Activated T-cell treated with anti-CD3 and anti-CD28 coated beads for 48 hours (primary cell): ENCODE results near the gene C6orf118.

Experiments used
- DNase-seq: peaks from one replicate; pipeline ENCODE4 v3.0.0-alpha.2; 2020; ENCODE audit warnings: low read depth

Gene C6orf118

DNA sequence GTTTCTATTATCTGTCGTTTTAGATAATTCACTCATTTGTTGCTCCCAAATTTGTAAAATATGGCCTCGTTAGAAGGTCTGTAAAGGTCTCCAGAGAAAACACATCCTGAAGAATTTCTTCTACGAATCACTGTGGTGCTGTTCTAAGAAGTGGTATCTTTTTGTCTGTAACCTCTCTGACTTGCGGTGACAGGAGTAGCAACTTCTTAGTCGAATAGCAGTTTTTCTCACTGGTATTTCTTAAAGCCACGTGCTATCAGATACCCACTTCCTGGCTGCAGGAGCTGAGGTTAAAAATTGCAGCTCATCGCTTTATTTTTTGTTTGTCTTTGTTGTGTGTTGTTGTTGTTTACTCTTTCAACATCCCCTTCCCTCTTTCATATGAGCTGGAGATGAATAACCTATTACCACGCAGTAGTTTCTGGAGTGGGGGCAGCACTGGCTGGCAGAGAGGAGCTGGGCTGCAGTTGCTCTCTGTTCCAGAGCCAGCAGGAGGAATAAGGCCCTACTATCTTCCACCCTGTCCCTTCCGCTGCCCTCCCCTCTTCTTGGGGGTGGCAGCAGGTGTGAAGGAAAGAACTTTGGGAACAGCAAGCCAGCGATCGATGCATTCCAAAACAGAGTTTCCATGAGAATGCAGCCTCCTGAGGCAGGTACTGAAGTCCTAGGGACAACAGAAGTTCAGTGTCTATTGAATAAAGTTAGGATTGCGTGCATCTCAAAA lies 64.7 kb downstream of the C6orf118 start:
- no peak for DNase-seq

- DNase-seq = no peak
Measured at GRCh38 chr6:165243801-165244200, 65.6 kb downstream of the C6orf118 start.

- DNase-seq = no peak
Measured at GRCh38 chr6:165236326-165236725, 73.1 kb downstream of the C6orf118 start.

DNA sequence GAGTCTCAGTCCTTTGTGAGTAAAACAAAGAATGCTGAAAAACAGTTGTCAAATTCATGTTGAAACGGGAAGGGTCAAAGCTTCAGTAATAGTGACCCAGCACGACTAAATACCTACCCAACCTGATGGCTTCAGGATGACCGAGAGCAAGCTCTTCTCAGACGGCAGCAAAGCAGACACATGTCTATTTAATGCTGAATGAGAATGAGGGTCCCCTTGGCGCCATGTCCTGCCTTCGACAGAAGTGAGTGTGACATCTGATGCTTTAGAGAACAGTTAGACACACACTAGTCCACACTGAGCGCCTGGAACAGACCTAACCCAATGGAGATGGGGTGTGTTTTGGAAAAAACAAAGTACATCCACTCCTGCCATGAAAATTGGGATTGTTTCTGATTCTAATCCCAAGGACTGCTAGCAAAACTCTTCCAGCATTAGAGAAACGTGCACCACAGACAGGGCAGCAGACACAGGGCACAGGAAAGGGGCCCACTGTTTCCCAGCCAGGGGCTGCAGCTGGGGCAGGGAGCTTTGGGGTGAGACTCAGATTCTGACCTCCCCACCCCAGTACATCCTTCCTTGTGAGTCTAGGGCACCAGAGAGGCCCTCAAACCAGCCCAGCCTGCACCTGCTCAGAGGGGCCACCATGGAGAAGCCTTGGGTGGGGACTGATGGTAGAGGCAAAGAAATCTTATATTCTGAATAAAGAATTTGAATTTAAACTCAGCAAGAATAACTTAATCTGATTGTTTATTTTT lies 76.5 kb downstream of the C6orf118 start:
- no peak for DNase-seq

DNA sequence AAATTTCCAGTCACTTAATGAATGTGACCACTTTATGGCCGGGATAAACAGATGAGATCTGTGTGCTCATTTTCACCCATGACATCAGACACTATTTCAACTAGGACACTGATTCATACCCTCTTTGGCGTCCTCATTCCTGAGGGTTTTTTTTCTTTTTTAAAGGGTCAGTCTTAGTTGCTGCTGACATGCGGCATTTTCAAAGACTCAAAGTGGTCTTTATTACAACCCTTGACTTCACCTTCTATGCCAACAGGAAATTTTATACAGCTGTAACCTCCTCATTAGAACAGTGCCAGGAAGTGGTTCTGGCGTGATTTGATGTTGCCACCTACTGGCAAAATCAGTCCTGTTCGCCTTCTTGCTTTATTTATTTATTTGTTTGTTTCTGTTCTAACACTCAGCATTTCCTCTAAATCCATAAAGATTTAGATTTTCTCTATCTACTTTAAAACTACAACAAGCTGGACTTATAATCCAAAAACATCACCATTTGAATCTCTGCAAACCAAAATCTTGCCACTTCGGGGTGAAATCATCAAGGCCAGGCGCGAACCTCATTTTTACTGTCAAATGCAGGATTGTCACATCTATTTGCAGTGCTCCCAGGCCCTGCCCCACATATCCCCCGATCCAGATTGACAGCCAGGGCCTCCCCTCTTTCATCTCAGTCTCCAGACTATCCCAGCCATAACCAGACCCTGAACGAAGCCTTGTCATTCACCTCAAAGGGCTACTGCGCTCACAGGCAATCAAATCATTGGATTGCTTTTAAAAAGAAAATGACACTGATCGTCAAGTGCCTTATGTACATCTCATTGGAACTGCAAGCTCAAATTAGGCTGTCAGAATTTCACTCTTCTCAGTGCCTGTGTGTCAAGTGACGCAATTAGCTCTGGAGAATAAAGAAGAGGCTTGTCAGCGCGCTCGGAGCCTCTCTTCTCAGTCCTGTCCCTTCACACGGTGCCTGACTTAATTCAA lies 77.5 kb downstream of the C6orf118 start:
- no peak for DNase-seq

DNA sequence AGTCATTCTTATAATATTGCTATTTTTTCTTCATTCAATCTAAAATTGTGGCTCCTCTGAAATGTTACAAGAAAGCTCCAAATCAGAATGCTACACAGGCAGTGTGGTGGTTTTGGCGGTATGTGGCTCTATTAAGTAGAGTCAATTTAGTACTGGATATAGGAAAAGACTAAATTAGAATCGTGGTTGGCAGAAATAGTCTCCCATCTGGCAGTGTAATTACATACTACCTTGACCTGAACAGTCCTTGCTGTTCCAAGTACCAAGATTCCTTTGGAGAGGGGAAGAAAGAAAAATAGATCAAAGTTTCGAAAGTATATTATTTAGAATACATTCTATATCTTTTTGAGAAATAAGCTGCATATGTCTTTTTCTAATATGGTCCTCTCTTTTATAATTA lies 78.2 kb downstream of the C6orf118 start:
- no peak for DNase-seq
